GM08714 (cell line): ENCODE measurements around the gene CORO1C.

Experiments
- H3K4me3 ChIP-seq: fragments of 200-500 bp; sonication (Bioruptor generic); 2 replicates; pipeline ENCODE4 v1.5.1; 2014; ENCODE audit warnings: mild to moderate bottlenecking, low read length, inconsistent platforms
- ZNF274 ChIP-seq: IDR thresholded peaks from 2 replicates; pipeline ENCODE4 v1.6.1; 2012; ENCODE audit warnings: mild to moderate bottlenecking, low read depth, low read length

The CORO1C gene

DNA sequence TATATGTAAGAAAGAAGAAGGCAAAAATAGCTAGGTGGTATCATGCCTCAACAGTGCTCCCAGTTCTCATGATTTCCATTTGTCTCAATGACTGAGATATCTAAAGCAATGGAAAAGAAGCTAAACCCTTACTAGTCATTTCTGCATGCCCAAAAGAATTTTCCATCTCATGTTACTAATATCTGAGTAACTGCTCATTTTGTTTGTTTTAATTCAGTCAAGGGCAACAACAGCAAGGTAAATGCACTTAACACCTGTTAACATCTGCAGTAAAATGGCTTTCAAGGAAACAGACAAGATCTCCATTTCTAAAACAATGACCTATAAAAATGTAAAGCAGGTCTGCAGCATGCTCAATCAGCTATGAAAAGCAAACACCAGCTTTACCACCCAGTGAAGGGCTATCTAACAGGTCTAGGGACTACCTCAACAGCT, 78.2 kb downstream of the CORO1C start:
- TF ChIP-seq ZNF274: no peak
- H3K4me3 ChIP-seq: no peak overlapping the region

DNA sequence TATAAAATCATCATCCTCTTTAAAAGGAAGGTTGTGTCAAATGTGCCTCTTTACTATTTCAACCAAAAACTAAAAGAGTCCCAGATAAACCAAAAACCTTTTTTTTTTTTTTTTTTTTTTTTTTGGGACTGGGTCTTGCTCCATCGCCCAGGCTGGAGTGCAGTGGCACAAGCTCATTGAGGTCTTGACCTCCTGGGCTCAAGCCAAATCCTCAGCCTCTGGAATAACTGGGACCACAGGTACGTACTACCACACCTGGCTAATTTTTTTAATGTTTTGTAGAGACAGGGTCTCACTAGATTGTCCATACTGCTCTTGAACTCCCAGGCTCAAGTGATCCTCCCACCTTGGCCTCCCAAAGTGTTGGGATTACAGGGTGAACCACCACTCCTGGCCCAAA, 81.2 kb downstream of the CORO1C start:
- no peak for TF ChIP-seq ZNF274
- no peak overlapping the region for H3K4me3 ChIP-seq

DNA sequence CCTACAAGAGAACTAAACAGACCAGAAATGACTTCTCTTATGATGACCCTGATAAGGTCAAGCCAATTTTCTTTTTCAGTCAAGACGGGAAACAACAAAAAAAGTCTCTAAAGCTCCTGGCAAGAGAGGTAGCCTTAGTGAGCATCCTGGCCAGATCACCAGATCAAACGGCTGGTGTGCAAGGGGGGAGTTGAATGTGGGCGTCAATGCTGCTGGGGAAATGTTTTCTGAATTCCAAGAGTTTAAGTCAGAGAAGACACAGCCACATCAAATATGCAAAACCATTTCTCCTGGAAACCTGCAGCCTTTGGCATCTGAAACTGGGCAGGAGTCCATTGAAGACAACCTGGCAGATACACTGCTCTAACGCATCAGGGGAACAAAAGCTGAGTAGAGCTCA, 81.6 kb downstream of the CORO1C start:
- no peak for TF ChIP-seq ZNF274
- H3K4me3 ChIP-seq: no peak overlapping the region

DNA sequence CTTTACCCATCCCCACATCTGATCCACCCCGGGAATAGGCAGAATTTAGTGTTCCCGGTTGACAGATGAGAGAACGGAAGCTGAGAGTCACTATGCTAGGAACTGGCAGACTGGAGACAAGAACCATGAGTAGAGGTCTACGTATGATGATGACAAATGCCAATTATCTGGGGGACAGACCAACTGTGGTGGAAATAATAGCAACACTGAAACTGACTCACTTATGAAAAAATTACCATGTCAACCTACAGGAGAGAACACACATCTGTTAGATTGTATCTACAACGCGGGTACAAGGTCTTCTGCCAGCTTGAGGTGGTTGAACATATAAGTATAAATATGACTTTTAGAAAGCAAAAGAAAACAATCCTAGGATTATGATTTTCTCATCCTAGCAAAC, 82.2 kb downstream of the CORO1C start:
- TF ChIP-seq ZNF274: no peak
- H3K4me3 ChIP-seq: no peak overlapping the region

DNA sequence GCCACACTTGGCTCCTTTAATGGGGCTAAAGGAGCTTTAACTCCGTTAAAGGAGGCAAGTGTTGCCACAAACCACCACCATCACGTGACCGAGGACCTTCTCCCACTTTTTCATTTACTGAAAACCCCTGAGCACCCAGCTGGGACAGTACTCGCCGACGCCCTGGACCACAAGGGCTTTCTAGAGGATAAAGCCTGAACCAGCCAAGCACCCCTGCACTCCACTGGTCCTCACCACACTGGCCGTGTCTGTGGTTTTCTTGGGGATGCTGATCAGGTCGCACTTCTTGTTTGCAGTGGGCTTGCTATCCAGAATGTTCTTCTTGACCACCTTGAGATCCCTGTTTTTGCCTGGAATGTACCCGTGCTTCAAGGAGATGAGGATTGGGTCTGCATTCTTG, 82.9 kb downstream of the CORO1C start:
- TF ChIP-seq ZNF274: no peak
- no peak overlapping the region for H3K4me3 ChIP-seq

DNA sequence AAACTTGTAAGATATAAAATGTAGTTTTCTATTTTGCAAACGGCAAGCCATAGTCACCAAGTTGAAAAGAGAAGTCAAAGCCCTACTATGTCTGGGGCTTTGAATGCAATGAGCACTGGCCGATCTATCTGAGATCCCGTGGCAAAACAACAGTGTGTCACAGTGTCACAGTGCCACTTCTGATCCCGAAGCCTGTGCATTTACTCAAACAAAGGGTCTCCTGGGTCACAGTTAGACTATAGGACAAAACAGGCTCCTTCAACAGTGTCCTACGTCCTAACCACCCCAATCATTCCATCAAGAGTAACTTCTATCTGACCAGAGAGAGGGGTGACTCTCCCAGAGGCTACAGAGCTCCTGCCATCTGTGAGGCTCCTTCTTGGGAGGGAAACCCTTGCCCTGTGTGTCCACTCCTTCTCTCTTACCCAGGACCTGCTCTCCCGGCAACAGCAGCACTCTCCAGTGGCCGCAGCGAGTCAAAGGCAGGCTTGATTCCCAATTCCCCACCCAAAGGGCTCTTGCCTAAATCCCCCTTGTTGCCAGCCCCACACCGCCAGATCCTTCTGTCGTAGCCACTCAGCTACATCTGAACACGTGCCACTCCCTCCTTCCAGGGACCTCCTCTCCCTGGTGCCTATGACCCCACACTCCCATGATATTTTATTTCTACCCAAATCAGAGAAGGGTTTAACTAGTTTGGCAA, 83.6 kb downstream of the CORO1C start:
- TF ChIP-seq ZNF274: no peak
- no peak overlapping the region for H3K4me3 ChIP-seq

DNA sequence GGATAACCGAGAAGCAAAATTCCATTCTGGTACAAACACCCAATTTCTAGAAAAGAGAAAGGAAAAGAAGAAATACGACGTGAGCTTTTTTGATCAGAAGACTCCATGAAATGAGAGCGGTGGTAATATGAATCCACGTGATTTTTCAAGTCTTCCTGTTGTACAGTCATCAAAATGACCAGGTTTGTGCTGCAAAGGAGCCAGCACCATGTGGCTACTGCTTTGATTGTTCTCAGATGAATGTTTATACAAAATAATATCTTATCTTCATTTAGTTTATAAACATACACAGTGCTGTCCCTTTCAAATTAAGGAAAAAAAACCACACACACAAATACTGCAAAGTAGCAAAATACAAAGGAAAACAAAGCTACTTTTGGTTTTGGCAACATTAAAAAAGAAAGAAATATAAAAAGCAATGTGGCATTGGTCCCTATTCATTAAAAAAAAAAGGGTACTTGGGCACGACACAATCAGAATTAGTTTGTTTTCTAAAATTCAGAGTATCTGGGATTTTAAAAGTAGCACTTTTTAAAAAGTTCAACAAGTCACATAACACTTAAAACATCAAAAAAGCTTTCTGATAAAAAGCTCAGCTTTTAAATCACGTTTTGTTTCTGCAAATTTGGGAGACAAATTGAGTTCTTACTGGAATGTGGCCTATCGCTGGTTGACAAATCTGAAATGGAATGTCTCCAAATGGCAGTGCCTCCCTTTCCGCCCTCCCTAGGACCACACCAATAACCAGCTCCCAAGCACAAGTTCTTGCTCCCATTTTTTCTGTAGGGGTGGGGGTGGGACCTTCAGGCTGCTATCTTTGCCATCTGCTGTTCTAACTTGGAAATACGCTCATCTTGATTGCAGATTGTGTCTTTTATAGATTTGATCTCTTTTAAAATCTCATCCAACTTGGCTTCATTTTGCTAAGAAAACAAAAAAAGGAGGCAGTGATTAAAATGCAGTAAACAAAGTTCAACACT, 84.4 kb downstream of the CORO1C start:
- TF ChIP-seq ZNF274: no peak
- no peak overlapping the region for H3K4me3 ChIP-seq

DNA sequence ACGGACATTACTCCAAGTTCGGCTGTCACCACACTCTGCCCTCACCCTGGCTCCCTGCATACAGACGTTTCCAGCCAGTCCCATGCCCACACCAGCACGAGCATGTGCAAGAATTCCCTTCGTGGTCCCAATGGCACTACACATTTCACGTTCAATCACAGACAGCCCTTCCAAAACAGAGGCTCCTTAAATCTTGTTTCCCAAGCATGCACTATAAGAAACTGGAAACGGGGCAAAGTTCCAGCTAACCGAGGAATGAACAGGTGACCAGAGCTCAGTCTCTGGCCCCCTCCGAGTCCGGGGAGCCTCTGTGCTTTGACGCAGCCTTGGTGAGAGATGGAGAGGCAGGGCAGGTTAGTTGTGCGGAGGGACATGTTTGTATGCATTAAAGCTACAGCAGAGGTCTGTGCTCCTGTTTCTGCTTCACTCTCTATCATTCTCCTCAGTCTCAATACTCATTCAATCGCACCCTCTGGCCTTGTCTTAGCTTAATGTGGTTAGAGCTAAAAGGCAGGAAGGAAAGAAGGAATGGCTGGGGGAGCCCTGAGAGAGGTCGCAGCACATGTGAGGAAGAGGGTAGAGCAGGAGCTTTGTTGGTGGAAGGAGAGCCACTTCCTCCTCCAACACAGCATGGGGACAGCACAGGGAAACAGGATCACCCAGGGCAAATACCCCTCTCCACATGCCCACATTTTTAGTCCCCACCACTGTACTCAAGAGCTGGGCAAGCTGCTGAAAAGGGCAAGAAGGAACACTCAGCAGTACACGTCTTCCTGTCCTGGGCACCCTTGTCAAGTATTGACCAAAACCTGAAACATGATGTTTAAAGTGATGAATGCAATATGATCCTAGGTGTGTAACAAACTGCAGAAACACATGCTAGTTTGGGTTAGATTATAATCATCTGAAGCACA, 85.4 kb downstream of the CORO1C start:
- TF ChIP-seq ZNF274: no peak
- no peak overlapping the region for H3K4me3 ChIP-seq

DNA sequence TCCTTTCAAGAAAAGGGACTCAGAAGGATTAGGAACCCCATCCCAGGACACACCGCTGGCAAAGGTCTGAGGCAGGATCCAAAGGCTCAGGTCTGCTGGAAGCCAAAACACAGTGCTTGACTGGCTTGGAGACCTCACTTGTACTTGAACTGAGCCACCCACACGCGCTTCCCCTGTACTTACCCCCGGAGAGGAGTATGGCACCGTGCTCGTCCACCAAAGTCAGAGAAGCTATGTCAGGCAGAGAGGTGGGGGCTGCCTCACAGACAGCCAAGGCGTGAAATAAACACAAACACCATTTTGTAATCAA, 86.6 kb downstream of the CORO1C start:
- H3K4me3 ChIP-seq: no peak overlapping the region
- no peak for TF ChIP-seq ZNF274

DNA sequence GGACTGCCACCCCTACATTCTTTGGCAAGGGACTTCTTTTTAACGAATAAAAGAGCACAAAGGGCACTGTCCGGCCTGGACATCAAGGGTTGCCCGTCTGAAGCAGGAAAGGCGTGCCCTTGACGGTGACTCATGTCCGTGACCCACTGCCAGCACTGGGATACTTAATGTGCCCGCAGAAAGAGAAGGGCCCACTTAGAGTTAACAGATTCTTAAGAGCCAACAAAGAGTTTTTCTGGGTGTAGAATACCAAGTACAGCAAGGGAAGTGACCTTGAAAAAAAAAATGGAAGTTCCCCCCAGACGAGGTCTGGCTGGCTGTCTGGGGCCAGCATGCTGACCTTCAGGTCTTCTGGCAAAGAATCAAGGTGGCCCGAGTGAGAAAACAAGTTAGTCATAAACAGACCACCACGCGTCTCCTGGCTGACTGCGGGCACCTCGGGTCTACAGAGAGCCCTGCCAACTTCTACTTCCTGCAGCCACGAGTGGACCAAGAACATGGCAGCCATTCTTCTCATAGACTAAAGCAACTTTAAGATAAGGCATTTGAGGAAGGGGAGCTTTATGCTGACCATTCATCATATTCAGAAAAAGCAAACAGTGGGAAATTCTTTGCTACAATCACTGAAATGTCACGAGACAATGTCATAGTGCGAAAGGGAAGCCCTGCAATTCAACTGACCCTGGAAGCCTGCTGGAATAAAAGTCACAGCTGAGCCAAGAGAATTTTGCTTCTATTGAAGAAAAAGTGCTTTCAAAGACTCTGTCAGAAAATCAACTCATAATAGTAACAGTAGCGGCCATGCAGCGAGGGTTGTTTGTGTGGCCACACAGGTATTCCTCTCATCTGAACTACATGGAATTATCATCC, 87.1 kb downstream of the CORO1C start:
- H3K4me3 ChIP-seq: no peak overlapping the region
- TF ChIP-seq ZNF274: no peak

DNA sequence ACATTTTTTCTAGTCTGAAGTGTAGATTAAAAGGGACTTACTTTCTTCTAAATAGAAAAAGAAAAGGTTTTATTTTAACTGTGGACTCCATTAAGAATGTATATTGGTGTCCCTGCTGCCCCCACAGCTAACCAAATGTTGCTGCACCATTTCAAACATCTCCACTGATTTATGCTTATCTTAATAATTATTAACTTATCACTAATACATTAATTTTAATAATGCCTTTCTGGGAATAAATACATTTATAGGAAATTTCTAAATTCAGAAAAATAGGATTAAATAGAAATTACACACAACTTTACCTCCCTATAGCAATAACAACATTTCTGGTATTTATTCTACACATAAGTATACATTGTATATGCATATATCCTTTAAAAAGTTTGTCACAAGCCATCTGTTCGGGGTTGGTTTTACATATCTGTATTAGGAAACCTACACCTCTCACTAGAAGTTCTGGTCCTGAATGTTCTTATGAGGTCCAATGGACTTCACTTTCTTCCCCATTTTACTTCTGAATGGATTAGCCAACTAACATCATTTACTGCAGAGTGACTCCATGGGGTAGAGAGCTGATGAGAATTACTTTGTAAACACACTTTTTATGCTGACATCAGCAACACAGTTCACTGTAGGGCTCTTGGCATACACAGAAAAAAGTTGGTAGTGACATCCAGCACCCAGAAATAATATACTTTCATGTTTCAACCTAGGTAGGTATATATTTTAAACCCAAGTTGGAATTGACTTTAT, 88.2 kb downstream of the CORO1C start:
- no peak overlapping the region for H3K4me3 ChIP-seq
- no peak for TF ChIP-seq ZNF274

DNA sequence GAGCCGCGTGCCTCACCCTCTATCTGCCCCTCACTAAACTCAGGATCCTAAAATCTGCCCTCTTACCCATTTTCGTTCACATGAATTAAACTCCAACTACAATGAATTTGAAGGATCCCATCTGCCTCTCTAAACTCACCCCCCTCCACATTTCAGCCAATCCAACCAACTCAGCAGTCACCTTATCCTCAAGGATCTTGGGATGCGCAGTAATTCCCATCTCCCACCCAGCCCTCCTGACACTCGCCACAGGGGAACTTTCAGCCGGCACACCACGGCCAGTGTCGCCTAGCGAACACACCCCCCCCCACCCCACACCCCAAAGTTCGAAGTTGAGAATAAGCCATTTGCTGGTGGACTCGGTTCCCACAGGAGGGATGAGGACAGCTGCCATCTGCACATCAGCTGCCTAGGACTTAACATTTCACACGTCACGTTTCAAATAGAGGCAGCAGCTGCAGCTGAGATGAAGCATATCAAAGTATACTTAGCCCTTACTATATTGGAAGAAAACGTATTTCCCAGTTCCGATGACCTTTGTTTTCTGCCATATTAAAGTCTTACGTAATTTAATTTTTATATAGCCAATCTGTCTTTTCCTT, 88.9 kb downstream of the CORO1C start:
- no peak for TF ChIP-seq ZNF274
- H3K4me3 ChIP-seq: no peak overlapping the region
